GM18498 (cell line): ENCODE results near the gene TRERF1.

Source experiments
- ATAC-seq: cut with Tn5 transposase; IDR thresholded peaks from one replicate; pipeline ENCODE4 v1.9.1; 2021; ENCODE audit warnings: mild to moderate bottlenecking, moderate library complexity; ENCODE audit not compliant: unreplicated experiment

Gene TRERF1

DNA sequence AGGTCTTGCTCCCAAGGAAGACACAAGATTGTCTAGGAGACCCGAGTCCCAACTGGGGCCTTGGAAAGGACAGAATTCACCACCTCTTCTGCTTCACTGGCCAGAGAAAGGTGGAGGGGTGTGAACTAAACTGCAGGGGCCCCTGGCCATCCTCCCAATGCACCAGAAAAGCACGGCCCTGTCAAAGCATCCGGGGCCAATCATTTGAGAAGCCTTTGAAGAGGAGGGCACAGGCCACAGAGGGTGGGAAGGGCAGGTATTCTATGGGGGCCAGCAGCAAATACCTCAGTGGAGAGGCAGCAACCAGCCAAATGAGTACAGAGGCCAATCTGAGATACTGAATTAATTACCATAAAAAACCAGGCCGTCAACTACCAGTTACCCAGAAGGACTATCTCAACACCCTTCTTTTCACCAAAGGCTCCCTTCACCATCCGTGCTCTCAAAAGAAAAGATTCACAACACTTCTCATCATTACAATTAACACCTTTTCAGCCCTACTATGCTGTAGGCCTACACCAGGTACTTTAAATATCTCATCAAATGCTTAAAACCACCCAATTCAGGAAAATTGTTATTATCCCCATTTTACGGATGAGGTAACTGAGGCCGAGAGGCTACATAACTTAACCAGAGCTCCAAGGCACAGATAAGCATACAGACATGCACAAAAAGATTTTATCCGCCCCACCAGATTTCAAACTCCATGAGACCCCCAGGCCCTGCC lies 50.7 kb downstream of the TRERF1 start:
- ATAC-seq: no peak

DNA sequence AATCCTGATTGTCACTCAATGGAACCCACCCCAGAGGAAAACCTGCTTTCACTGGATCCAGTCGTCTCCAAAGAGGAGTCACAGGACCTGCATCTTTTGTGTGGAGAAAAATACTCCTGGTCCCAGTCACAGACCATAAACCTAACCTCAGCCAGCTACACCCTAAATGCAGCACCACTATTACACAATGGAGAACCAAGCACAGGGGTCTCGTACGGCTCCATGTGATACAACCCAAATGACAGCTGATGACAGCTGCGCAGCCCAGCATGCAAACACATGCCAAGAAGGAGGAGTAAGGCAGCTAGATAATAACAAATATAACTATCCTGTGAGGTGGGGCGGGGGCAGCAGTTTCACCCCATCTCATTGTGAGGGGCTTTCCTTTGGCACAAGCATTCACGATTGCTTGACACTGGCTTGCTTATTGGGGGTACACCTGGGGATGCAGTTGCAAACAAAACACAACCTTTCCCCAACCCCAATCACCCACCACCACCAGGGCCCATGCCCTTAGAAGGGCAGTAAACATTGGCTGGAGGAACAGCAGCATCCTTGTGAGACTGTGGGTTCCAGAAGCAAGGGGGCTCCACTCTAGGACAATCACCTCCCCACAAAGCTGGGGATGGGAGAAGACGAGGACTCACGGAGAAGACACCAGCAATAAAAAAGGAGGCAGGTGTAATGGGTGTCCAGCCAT lies 51.5 kb downstream of the TRERF1 start:
- ATAC-seq: no peak

DNA sequence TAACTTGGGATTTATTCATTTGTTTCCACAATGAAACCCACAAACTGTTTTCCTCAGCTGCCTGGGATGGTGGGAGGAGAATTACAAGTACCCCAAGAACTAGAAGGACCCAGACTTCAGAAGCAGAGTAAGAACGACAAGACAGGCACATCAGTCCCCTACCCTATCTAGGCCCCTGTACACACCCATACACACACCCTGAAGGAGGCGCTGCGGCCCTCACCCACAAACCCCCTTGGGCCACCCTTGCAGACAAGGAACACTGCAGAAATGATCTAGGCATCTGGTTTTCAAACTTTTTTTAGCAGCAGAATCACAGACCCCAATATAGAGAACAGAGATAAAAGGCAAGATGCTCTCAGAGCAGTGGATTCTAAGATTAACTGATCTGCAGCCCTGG lies 55.0 kb downstream of the TRERF1 start:
- ATAC-seq: no peak

DNA sequence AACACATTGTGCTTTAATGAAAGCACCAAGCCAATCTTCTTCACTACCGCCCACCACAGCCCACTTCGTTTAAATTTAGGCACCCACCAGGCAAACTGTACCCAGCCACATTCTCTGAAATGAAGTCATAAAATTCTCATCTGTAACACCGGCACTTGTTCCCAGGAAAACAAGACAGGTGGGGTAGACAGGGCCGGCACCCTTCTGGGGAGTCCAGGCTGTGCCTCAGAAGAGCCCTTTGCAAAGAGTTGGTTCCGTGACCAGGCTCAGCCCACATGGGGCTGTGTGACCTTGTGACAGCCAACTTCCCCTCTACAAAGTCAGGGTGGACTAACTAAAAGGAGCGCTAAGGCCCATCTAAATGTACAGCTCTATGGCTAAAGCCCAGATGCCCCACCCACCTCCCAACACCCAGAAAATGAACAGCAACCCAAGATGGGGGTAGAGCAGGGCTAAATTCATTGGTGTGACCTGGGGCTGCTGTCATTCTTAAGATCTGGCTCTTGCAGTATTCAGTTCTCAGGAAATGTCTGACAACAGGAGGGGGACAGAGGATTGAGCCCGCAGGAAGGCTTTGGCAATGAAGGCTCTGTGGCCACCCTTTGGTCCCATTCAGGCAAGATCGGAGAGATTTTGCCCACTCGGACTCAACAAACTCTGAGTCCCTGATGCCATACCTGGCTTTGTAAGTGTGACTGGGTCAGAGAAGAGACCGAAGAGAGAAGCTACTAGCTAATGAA lies 56.7 kb downstream of the TRERF1 start:
- ATAC-seq: no peak

DNA sequence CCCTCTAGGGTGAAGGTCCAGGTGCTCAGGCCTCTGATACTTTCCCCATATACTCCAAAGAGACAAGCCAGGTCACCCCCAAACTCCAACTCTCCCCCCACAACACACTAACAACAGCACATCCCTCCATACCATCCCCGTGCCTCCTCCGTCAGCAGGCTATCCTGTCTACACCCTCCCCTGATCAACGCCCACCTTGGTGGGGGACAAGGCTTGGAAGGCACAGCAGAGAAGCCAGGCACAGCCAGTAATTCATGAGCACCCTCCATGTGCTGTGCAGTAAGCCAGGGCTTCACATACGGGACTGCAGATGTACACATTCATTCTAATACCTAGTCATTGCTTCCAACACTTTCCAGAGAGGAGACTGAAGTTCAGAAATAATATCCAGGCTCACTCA lies 57.6 kb downstream of the TRERF1 start:
- no peak for ATAC-seq

DNA sequence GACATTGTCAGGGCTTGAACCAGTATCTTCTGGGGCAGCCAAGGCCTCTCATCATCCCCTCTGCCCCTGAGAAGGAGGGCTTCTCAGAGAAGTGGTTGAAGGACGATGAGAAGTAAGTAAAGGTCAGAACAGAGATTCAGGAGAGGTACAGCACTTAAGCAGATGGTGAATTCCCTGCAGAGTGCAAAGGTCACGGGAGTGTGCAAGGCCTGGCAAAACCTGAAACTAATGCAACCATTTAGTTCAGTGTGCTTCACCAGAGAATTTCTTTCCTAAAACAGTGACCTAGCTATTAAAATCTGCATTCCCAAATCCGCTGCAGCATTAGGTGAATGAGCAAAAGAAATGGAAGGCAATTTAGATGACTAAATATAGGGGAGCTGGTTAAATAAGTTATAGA lies 58.4 kb downstream of the TRERF1 start:
- no peak for ATAC-seq

DNA sequence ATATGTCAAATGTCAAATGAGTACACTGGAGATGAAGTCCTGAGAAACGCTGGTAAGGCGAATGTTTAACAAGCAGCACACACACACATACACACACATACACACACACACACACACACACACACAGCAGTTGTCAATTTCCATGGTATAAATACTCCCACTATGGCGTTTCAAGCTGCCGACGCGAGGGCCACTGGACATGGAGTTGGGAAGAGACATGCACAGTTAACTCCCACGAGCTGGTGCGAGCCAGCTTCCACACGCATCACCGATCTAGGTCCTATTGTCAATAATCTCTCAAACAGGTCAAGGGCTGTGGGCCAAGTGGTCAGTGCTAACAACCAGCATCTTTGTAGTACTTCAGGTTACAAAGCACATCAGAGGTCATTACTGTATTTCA lies 58.9 kb downstream of the TRERF1 start:
- ATAC-seq: no peak

DNA sequence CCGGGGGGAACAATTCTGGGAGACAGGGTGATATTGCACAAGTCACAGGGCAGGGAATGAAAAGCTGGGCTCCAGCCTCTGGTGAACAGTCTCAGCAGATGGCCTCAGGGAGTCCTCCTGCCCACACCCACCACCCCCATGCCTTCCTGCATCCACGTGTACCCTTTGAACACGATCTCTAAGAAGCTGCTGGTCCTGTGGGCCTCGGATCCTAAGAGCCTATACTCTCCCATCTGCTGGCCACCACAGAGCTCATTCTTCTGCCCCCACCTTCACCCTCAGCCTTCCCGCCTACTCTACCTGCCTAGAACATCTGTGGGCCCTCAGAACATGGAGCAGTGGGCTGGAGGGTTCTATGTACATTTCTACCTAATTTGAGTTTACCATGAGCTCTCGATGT lies 60.3 kb downstream of the TRERF1 start:
- ATAC-seq: no peak

DNA sequence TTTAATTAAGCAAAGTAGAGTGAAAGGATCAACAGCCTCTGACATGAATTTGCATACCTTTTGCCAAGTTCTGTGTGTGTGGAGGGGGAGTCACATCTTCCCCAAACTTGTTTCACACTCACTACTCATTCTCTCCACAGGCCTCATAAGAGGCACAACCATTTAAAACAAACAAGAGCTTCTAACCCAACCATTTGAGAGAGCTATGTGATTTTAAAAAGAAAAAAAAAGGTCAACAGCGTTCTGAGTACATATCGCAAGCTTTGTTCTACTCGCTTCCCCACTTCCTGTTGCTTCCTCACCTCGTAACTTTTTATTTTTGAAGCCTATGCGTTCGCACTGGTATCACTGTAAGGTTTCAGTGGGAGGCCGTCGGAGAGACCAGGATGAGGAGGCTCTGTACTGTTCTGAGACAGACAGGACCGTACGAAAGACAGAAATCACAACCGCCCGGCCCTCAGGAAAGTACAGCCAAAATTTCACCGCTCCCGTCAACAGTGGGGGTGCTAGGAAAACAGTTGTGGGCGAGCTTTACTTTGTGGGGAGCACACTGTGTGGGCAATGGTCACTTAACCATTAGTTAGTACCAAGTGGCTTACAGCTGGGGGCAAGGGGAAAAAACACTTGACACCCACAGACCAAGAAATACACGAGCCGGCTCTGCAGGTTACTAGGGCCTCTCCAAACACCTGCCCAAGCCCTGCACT lies 61.3 kb downstream of the TRERF1 start:
- ATAC-seq: no peak

DNA sequence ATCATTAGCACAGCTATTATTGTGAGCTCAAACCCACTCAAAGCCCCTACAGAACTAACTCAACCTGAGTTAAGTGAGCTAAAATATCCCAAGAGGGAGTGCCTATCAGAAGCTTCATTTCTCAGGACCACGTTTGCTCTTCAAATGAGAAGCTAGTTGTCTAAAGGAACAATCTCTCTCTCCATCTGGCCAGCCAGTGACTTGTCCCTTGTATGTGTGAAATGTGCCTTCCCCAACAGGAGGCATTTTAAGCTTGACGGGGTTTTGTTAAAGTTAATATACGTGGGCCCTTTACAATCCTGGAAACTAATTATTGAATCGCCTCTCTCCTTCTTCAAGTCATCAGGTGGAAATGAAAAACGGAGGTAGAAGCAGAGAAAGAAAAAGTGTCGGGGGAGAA lies 62.0 kb downstream of the TRERF1 start:
- ATAC-seq: no peak

DNA sequence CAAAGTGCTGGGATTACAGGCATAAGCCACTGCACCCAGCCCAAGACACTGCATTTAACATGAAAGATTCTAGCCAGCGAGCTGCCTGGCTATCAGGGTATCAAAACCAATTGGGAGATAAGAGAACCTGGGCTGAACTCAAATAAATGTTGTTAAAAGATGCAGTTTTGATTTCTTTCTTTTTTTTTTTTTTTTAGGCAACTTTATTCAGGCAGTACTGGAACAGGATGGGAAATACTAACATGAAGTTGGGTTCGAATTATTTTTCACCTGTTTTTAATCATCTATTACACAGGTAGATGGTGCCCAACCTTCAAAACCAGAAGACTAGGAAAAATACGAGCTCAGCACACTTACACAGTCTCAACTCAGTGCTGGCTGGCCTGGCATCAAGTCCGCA lies 63.7 kb downstream of the TRERF1 start:
- no peak for ATAC-seq

DNA sequence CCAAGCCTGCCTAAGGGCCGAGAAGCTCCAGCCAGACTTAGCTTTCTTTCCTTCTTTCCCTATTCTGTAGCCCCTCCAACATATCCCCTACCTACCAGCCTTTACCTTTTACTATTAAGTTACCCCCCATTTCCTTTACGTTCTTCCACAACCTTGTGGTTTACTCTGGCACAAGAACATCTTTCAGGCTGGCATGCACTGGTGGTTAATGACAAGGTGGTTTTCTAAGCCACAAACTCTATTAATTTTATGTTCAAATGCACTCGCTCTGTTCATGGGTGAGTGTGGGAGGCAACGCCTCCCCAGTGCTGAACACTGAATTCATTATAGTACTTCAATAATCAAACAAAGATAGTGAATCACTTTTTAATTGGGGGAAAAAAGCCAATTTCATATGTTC lies 64.4 kb downstream of the TRERF1 start:
- no peak for ATAC-seq

DNA sequence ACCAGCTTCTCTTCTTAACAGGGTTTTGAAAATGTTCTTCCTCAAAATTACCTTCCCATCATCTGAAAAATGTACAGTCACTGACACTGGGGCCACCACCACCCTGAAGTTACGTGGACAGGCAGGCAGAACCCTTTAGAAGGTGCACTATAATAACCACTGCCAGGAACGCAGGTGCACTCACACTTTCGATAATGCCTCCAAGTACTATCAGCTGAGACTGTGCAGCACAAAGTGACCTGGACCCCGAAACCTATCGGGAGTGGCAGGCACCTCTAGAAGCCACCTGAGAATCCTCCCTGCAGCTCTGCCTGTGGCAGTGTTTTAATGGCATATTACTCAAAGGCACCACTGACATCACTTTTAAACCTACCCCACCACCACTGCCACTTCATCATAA lies 66.4 kb downstream of the TRERF1 start:
- no peak for ATAC-seq

DNA sequence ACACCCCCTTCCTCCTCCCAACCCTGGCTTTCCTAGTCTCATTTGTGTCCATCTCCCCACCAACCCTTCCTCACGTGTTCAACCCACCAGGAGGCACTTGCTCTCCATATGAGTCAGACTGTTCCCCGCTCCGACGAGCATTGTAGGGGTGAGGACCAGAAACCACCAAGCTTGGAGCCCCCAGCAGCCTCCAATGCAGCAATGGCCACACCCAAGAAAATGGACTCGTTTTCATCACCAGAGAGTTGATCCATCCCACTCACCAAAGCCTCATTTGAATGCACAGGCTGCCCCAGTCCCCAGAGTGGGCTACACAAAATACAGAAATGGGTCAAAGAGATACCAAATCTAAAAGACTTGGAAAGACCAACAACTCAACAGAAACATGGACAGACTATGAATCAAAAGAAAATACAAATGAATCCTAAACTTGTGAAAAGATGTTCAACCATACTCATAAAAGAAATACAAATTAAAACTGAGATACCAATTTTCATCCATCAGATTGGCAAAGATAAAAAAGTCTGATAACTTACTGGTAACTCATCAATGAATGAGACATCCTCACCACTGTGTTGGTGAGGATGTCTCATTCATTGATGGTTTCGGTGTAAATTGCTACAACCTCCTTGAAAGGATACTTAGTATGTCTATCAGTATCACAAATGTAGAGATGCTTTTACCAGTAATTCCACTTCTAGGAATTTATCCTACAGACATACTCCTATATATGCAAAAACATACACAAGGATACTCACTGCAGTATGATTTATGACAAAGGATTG lies 68.1 kb downstream of the TRERF1 start:
- no peak for ATAC-seq

DNA sequence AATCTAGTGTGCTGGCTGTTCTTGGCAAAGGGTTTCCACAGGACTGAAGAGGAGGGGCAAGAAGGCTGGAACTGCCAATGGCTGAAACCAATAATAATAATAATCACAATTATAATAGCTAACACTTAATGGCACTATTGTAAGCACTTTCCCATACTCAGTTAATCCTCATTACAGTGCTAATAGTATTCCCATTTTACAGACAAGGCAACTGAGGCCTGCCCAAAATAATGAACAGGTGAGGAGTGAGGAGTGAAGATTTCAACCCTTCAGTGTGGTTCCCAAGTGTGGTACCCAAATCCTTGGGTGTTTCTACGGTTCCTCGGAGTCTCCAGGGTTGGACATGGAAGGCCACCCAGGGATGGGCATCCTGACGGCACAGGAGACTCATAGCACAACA lies 69.9 kb downstream of the TRERF1 start:
- no peak for ATAC-seq

DNA sequence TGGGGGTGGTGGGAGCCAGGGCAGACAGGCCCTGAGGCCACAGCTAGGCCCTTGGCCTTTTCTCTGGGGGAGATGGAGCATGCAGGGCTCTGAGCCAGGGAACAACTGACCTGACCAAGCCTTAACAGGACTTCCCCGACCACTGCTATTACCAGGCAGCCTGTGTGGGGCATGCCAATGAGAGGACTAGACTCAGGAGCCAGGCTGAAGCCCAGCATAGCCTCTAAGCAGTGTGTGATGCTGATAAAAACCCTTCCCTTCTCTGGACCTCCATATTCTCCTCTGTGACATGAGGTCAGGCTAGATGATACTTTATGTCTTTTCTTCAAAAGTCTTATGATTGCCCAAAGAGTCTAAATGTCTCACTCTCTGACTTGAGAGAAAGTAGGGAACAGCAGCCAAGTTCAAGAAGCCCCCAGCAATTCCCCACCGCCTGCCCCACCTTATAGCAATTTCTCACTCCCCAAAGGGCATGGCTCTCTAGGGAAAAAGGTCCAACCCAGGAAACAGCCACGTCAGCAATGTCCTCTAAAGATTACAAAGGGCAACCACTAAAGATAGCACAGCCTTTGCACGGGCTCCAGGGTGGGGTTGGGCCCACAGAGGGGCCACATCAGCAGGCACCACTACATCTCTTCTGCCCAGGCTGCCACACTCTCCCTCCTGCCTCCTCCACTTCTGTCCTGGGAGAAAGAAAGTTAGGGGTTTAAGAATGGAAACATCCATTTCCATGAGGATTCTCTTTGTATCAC lies 71.3 kb downstream of the TRERF1 start:
- ATAC-seq: no peak

DNA sequence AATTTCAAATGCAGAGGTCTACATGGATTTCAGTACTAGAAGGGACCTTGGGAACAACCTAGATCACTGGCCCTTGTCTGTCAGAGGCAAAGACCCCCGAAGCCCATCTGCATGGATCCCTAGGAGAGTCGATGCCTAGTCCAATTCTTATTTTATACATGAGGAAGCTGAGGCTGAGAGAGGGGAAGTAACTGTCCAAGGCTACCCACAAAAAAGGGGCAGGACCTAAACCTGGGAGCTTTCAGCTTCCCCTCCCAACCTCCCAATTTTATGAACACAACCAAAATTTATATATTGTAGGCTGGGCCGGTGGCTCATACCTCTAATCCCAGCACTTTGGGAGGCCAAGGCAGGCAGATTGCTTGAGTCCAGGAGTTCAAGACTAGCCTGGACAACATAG lies 73.2 kb downstream of the TRERF1 start:
- no peak for ATAC-seq

DNA sequence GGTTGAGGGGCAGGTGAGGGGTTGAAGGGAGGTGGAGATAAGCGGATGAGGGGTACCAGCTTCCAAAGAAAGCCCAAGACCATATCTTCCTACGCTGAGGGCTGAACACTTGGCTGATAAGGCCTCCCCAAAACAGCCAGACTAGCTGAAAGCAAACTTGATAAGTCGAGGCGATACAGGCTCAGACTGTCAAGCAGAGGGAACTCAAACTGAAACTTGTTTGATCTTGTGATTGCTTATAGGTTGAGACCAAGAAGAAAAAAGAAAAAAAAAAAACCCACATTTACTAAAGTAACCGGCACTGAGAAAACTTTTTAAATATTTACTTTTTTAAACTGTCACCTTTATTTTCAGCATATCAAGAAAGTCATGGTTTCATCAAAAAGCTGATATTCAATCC lies 73.6 kb downstream of the TRERF1 start:
- no peak for ATAC-seq

DNA sequence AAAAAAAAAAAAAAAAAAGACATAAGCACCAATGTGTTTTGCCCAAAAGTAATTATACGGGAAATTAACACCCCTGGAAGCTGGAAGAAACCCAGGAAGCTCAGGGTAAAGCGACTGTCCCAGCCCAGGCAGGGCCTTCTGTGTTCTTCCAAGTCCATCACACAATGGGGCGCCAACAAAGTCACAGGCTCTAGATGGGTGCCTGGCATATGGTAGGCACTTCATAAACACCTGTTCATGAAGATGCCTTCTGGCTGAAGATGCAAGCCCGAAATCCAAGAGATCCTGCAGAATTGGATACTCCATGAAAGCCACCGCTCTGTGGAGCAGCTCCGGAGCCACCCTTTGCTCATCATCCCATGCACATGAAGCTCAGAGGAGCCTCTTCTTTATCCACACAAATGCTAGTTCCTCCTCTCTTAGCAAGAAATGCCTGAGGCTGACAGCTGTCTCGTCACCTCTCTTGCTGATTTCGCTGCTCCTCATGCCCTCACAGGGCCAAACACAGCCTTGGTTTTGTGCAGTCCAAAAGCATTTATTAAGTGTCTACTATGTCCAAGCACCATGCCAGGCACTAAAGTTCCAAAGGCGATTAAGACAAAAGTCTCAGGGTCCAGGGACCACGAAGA lies 76.6 kb downstream of the TRERF1 start:
- no peak for ATAC-seq
